Fibroblast of upper back skin (primary cell): ENCODE data around the gene TP53INP2.

Experiments used
- DNase-seq: peaks from one replicate; pipeline ENCODE4 v3.0.0-alpha.2; 2013

Gene TP53INP2

DNA sequence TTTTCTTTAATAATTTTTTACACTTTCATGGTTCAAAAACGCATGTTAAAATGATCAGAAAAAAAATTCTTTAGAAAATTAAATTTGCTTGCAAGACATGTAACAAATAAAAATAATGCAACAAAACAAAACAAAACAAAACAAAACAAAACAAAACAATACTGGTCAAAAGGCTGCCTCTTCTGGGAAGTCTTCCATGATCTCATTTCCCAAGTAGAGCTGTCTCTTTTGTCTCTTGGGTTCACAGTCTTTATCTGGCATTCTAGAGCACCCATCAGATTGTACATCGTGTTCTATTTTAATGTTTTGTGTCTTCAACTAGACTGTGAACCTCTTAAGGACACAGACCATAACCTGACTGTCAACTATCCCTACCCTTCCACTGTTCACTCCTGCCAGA, 25.3 kb downstream of the TP53INP2 start:
- no peak for DNase-seq

- DNase-seq: no peak
These were observed 28.4 kb downstream of the TP53INP2 start for GRCh38 chr20:34732523-34732922.

DNA sequence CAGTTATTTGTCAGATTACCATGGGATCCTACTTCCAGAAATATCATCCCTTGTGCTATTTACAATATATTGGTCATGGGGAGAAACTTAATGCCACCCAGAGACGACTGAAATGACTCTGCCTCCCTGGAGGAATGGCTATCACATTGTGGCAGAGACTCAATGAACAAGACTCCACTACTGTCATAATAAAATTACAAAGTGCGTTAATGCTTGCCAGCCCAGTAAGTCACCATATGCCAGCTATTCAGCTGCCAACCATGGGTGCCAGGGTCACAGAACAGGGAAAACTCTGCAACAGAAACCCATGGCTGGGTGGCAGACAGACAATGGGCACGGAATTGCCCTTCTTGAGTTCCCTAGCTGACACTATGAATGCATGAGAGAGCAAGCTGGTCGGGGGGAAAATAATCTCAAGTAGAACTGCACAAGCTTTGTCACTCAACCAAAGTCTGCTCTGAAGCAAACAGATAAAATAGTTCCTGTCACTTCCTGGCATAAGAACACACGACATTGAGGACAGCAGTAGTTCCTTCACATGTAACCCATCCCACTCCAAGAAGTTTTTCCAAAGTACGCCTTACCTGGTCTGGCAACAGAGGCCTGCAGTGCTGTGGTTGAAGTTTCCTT, 32.1 kb downstream of the TP53INP2 start:
- DNase-seq: no peak

DNA sequence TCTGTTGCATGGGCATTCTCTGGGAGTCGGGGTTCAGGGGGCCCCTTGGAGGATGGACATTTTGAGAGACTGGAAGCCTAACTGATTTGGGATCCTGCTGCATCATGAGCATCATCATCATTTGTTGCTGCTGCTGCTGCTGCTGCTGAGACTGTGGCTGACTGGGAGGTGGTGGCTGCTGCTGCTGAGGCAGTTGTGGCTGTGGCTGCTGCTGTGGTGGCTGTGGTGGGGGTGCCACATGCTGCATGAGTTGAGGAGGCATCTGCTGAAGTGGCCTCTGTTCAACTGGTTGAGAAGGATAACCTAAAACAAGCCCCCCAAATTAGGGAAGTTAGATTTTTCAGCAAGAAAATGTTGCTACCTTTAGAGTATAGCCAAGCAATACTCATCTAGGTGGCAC, 38.9 kb downstream of the TP53INP2 start:
- no peak for DNase-seq

DNA sequence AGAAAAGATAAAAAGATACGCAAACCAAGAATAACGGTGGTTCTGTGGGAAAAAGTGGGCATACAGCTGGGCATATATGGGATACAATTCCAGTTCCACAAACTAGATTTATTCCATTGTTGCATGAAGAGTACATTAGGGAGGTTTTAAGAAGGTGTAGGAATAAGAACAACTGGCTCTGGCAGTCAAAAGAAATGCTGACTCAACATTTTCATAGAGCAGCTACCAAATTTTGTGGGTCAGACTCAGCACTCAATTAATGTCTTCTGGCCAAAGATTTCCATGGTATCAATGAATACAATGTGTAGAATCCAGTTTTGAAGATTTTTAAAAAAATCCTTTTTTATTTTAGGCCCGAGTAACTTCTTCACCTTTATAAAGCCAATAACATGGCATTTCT, 40.2 kb downstream of the TP53INP2 start:
- DNase-seq: no peak

DNA sequence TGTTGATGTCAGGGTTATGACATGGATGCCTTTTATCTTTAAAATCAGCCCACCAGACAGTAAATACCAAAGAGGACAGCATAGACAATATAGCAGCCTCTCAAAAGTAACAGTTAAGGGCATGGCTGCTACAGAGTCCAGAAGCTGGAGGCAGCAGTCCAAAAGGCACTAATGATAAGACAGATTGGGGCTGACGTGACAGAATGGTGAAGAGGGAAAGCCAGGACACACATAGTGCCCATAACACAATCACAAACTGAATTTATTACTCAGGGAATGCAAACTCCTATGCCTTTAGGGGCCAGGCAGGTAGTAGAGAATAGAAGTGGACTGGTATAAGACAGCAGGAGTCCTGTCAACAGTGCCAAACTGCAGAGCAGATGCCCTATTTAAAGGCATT, 40.7 kb downstream of the TP53INP2 start:
- DNase-seq: no peak

DNA sequence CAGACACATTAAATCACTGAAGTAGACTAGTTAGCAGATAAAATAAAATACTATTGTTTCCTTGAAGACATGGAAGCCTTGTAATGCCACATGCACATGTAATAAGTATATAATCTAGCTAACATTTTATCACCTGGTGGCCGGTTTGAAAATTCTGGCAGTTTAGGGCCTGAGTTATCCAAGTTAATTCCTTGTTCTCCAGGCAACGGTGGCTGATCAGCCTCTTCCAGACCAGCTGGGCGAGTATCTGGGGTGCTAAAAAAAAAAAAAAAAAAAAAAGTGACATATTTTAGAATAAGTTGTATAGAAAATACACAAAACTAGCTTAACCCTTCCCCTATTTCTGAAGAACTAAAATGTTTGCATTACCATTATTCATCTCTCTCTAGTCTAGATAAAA, 42.5 kb downstream of the TP53INP2 start:
- DNase-seq: no peak

DNA sequence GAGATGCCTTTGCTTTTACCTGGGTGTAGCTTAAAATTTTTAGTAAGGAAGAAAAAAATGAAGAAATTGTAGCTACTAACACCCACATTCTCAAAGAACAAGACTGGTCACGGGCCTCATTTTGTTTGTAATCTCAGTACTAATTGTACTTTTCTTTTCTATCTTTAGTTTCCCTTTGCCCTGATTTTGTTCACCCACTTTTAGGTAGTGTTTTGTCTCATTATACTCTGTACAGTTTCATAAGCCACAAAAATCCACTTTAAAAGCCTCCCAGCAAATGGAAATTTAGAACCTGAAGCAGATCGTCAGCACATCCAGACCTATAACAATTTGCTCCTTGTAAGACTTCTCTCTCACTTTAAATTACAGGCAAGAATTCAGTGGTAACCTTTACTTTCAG, 43.3 kb downstream of the TP53INP2 start:
- no peak for DNase-seq

GRCh38 chr20:34748709-34749108, 44.6 kb downstream of the TP53INP2 start:
- DNase-seq: no peak

DNA sequence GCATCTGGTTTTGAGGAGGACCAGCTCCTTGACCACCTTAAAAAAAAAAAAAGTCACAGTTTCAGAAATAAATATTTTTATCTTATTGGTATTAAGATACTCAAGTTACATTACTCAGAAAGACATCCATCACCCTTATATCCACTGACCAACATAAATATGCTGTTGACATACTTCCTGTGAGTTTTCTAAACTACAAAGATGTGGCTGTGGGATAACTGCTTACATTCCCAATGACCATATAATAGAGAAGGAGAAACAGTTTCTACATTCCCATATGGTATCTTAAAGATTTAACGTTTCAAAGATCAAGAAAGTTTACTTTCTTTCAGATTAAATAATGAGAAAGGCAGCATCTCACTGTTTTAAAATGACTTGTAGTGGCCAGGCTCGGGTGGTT, 46.3 kb downstream of the TP53INP2 start:
- DNase-seq: no peak

DNA sequence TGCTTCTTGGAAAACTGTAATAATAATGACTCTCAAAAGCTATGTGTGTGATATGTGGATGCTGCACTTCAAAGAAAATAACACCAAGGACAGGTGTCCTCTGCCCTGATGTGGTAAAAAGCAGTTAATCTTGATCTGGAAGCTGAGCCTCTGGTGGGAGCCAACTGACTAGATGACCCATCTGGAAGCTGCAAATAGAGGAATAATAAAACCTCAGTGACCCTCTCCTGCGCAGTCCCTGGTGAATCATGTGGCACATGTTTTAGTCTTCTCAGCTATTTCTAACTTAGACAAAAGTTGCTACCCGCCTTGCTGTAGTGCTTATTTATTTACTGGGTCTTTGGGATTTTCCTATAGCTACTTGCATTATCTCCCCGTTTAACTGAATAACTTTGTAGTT, 47.3 kb downstream of the TP53INP2 start:
- no peak for DNase-seq

DNA sequence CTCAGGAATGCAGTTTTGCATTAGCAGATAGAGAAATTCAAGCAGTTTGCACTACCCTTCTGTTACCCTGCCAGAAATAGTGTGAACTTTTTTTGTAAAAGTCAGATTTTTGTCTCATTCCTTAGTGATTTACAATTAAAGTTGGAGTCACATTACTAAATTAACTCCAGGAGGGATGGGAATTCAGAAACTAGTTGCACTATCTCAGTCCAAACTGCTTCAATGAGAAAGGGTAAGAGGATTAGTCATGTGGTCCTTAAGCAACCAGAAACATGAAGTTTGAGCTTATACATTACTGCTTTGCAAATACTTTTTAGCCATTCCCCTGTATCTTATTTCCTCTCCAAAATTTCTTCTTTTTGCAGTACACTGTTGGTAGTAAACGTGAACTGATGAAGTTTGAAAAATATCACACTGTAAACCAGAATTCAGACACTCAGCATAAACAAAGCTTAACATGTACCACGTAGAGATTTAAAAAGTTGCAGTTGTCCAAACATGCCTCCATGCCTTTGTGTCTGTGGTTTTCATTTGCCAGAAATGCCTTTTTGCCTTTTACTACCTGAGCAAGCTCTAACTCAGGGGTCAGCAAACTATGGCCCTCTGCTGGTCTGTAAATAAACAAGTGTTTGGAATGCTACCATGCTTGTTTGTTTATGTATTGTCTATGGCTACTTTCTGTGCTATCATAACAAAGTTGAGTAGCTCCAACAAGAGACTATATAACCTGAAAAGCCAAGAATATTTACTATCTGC, 49.7 kb downstream of the TP53INP2 start:
- DNase-seq: peak; percentile 15

GRCh38 chr20:34754611-34755010, 50.5 kb downstream of the TP53INP2 start:
- no peak for DNase-seq

DNA sequence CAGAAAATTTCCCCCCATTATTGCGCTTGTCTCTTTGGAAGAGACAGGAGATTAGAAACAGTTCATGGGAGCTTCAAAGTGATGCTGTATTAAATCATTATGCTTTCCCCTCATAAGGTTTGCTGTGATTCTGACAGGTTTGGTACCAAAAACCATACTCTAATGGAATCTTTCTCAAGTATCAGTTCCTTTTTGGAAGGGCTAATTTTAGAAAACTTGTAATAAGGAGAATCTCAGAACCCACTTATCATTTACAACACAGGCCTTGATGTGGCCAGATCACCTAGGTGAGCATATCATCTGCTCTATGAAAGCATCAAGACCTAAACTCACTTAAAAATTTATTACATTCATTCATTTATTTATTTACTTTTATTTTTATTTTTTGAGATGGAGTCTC, 51.2 kb downstream of the TP53INP2 start:
- no peak for DNase-seq

GRCh38 chr20:34762031-34762555, 57.9 kb downstream of the TP53INP2 start:
- no peak for DNase-seq
